Melanocyte of skin (primary cell): ENCODE measurements around the gene DMAC1. TPM values are rescaled to one million over a fixed set of nuclear protein-coding genes. Genes with fewer than 3 reads are reported as not detected.

Experiments
- total RNA-seq, 2 donors: library from RNA; depleted of rRNA; stranded (reverse); fragments of >200 nt; gene quantifications; 2 replicates each; pipeline ENCODE4 v1.2.3, GENCODE V29; 2012

Gene DMAC1, protein sequence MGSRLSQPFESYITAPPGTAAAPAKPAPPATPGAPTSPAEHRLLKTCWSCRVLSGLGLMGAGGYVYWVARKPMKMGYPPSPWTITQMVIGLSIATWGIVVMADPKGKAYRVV
- total RNA-seq, result 1 to 10 TPM; 6.5 to 8.0 TPM

DNA sequence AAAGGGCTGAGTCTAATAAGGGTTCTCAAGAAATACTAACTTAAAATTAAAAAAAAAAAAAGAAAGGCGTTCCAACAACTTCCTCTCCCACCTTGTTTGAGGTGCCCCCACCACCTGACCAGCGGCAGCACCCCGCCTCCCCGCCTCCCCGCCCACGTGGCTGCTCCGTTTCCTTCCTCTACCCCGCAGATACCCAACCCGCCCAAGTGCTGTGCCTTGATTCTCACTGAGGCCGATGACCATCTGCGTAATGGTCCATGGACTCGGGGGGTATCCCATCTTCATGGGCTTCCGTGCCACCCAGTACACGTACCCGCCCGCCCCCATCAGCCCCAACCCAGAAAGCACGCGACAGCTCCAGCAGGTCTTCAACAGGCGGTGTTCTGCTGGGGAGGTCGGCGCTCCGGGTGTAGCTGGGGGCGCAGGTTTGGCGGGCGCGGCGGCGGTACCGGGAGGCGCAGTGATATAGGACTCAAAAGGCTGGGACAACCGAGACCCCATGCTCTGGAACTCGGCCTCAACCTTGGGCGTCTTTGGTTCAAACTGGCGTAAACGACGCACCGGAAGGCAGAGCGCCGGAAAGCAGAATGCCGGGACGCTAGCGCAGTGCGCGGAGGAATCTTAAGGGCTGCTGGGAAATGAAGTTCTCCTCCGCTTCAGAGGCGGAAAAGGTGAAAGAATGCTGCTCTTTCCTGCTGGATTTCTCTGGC, at the start of gene DMAC1:
DMAC1 (minus strand) TSS at position 545 of the 710 bp plus-strand sequence; CDS start at position 501, 44 bp downstream.

